GM21576 (cell line): ENCODE measurements around the gene NGDN.

Experiments used
- ATAC-seq: cut with Tn5 transposase; IDR thresholded peaks from one replicate; pipeline ENCODE4 v1.9.1; 2021; ENCODE audit warnings: mild to moderate bottlenecking, moderate library complexity; ENCODE audit not compliant: unreplicated experiment

The NGDN gene

DNA sequence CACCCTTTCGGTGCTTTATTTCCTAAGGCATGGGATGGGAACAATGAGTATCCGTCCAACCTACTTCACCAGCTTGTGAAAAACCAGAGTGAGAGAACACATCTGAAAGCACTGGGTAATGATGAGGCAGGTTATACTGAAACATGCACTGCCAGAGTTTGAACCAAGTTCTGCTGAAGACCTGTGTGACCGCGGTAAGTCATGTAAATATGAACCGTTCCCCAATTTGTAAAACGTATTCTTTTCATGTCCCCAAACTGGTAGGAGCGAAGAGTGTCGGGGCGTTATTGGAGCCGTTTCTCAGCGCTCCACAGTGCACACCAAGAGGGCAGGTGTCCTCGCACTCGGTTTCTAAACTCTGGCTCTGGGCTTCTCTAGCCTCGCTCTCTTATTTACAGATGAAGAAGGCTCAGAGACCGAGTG is 788 bp upstream of the NGDN start:
- no peak for ATAC-seq

DNA sequence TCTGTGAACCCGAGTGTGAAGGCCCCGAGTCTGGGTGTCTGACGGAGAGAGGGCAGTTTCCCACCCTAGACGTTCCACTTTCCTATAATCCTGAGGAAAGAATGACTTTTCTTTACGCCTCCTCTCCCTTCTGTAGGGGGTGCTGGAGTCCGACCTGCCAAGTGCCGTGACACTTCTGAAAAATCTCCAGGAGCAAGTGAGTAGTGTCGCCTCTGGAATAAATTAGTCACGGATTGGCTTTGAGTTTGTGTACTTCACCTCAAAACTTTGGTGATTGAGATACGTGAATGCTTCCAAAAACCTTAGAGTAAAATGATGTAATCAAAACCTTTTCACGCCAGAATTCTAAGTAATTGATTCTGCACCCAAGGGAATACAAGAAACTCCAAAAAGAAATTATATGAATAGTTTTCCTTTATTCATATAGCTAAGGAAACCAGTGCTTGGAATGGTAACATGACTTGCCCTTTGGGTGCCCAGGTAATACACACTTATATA is 452 bp downstream of the NGDN start:
- peak; percentile 1 for ATAC-seq

DNA sequence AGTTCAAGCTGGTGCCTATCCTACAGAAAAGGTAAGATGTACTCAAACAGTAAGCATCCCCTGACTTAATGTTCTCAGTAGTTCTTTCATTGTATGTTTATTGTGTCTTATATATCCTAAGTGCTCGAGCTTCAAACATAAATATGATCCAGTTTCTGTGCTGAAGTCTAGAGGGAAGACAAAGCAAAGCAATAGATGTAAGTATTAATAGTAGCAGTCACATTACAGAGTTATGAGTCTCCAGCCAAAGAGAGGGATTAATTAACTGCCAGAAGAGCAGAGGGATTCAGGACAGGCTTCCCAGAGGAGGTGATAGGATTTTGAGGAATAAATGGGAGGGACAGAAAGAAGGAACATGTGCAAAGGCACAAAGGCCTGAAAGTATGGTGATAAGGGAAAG is 1.4 kb downstream of the NGDN start:
- no peak for ATAC-seq

DNA sequence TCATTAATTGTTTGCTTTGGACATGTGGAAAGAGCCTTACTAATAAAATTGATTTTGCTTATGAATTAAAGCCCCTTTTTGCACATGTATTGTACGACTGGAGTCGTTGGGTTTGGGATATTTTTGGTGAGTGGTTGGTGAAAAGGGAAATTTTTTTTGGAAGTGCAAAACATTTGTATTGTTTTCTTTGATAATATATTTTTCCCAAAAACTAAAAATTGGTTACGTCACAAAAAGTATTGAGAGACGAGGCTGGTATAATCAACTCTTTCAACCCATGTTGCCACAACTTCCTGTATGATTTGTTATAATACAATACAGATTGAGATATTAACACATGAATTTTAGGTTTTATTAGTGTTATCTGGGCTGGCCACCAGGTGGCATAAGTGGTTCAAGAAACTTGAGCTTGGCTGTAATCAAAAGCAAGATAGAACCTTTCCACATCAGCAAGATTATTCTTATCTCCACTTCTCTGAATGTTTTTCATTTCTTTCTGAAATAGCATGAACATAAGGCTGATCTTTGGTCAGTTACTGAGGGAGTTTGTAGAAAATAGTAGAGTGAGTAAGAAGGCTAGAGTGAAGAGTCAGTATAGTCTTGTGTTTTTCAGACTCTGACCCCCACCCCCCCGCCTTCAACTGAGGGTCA is 8.7 kb downstream of the NGDN start:
- ATAC-seq = no peak

DNA sequence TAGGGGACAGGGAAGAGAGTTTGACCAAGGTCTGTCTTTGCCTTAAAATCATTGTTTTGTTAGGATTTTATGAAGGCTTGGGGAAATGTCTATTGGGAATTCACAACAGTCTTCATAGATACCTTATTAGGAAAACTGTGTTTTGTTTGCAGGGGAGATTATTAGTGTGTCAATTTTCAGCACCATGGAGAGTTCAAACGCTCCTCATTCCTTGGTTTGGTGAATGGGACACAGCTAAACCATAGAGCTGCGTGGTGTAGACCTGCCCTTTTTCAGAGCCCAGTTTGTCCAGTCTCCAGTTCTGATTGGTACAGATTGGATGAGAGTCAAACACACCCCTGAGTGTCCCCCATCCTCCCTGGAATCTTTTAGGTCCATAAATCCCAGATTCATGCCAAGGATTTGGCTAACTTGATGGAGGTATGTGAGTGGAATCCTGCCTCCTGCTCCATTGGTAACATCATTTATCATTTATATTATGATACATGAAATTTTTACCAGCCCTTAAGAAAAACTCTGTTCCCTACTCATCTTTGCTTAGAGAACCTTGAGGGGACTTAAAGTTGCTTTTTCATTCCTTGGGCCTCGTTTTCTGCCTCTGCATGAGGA is 12.0 kb downstream of the NGDN start:
- no peak for ATAC-seq

DNA sequence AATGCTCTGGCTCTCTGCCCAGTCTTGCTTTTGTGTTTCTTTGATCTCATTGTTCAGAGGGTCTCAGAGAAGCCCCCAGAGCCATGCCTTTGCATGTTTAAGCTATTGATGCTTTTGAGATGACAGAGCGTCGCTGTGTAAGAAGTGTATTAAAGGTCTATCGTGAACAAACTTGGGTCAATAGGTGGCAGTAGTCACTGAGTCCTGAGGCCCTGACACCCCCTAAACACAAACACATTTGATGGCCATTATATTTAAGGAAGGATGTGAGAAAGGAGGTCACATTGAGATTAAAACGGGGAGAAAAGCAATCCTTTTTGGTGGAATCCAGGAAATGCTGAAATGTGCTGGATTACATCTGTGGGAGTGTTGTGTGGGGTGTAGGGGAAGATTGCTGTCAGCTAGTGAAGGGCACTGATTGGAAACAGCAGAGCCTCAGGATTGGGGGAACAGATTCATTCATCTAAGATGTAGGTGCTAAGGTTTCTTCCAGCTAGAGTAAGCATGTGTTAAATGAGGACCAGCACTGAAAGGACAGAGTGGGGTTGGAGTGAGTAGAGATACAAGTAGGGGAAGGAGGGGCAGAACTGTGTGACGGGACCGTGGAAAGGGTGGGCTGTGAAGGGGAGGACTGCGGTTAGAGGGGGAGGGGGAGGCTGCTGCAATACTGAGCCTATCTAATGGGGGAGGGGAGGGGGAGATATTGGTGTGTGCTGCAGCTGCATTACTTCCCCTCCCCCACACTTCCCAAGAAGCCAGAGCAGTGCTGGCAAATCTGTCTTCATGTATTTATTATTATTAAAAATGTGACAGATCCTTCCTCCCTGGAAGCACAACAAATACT is 12.7 kb downstream of the NGDN start:
- no peak for ATAC-seq

DNA sequence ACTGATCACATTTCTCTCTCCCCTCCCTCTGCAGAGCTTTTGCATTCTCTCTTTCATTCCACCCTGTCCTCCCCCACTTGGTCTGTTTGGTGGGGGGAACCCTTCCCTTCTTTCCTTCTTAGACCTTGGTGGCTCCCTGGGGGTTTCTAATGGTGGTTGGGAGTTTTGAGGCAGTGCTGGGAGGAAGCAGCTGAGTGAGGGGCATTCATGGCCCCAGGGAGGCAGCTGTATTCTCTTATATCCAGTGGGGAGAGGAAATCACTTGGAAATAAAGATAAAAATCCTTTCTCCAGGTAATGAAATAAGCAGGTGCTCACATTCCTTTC is 13.3 kb downstream of the NGDN start:
- no peak for ATAC-seq

DNA sequence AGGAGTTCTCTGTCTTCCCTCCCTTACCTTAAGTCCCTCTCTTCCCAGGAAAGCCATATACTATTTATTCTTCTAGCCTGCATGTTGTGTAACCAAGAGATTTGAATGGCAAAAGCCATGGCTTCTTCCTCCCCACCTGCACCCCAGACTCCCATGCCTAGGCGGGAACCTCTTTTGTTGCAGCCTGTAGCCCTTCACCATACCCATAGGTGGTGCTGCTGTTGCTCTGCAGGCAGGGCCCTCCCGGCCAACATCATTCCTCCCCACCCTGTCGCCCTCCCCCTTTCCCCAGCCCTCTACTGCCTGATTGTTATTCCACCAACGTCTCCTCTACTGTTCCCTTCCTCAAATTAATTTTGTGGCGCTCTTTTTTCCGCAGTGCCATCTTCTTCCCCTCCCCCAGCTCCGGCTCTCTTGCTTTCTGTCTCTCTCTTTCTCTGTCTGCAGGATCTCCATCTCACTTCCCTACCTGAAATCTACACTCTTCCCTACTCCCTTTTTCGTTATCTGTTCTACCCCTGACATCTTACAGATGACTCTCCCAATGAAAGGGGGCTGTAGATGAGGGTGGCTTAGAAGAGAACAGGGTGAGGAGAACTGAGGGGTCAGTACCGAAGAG is 13.8 kb downstream of the NGDN start:
- ATAC-seq = no peak

DNA sequence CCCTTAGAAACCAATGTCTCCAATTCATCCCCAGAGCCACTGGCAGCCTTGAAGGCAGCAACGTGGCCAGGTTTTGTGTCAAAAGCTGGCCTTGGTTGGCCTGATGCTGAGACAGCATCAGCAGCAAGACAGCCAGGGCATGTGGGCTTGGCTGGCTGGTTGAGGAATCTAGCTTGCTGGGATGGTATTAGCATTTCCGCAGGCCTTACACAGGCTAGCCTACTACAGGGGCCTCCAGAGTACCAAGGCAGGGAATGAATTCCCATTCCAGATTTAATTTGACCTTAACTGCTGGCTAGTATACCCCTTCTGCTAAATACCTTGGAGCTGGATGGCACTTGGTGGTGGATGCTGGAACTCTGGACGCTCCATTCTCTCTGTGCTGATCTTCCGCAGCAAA is 15.8 kb downstream of the NGDN start:
- no peak for ATAC-seq

DNA sequence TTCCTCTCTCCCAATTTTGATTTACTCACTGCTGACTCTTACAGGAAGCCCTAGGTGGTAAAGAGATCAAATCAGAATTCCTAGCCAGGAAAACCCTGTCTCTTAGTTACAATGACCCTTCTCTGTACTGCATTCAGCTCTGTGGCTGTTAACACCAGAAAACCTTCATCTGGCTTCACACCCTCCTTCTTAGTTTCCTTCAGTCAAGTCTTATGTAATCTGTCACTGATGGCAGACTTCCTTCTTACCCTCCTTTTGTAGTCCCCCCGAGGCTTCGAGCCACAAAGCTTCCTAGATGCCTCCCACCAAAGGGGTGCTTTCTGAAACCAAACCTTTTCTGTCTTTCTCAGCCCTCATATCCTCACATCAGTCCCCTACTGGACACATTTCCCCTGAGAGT is 16.5 kb downstream of the NGDN start:
- no peak for ATAC-seq

DNA sequence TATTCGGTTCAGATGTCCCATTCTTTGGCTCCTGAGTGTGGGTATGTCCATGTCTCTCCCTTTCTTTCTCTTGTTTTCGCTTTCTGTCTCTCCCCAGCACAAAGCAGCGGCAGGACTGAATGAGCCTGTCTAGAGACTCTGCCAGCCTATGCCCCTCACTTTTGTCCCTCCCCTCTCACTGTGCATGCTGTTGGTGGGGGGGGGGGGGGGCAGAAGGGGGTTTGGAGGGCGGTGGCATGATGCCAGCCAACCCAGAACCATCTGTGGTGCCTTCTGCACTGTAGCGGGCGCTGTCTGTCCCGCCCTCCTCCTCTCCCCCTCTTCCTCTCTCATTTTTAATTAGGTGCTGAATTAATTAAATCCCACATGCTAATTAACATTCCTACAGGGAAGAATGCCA is 17.7 kb downstream of the NGDN start:
- no peak for ATAC-seq

DNA sequence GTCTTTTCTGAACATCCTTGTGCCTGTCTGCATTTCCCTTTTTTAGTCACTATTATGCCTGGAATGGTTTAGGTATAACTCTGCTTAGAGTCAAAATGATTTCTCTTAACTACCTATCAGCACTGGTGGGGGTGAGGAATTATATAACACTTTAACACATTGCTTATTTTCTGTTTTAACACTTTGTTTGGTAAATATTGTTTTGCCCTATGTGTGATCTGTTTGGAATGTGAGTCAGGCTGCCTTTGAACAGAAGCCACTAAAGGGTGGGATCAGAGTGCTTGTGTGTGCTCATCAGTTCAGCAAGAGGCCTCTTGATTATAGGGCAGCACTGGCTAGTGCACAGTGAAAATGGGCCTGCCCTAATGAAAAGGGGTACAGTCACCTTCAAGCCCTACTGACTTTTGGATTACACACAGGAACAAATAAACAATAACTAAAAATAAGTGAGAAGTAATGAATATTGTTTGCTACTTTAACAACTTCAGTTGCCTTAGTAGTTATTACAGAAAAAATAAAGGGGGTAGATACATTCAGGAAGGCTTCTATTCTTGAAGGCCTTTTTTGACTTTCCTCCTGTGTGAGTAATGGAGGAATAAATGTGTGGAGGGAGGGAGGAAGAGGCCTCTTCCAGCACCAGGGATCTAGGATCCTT is 23.2 kb downstream of the NGDN start:
- no peak for ATAC-seq

DNA sequence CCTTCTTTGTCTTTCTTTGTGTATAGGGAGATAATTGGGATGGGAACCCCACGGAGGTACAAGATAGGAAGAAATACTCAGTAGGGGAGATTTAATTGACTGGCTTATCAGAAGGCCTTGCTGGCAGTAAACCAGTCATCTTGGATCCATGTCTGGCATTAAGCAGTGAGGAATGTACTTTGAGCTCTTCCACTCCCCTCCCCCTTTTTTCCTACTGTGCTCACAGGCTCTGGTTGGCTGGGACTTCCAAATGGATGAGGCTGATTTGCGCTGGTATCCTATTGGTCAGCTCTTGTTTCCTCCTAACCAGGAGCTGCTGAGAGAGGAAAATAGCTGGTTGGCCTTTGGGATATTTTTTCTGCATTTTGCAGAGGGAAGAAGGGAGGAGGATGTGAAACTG is 24.7 kb downstream of the NGDN start:
- no peak for ATAC-seq

DNA sequence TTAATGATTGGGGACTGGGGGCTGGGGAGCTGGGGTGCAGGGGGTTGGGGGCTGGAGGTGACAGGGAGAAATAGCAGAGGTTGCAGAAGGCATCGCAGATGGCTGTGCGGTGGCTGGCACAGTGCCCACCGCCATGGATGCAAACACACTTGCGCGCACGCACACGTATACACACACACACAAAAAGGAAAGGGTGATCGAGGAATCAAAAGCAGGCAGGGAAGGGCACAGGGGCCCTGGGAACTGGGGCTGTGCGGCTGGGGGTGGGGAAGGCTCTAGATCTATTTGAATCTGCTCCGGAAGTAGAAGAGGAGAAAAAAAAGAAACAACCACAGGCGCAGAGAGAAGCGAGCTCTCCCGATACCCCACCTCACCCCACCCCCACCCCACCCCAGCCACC is 42.7 kb downstream of the NGDN start:
- ATAC-seq = no peak

DNA sequence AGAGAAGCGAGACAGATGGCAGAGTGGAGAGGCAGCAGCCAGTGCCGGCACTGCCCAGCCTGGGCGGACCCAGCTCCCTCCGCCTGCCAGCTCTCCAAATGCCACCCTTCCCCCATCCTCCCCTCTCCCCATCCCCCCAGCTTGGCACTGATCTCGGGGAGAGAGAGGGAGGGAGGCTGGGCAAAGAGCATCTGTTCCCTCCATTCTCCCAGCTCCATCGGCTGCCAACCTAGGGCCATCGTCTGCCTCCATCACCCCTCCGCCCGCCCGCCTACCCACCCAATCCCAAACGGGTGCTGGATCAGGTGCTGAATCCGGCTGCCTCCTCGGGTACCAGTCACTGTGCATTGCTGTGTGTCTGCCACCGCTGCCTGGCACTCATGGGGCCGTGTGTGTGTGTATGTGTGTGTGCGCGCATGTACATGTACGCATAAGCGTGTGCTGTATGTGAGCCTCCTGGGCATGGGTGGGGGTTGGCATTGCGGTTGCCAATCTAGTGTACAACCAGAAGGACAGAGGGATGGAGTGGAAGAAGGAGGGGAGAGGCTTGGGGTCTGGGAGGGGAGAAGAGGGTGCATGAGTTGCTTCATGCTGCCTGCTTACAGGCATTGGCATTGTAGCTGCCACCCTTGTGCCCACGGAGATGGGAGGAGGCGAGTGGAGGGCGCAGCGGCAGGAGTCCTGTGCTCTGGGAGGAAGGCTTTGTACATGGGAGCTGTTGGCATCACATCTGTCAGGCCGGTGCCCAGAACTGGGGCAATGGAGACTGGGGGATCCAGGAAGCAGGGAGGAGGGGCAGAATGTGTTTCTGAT is 43.7 kb downstream of the NGDN start:
- ATAC-seq = no peak

DNA sequence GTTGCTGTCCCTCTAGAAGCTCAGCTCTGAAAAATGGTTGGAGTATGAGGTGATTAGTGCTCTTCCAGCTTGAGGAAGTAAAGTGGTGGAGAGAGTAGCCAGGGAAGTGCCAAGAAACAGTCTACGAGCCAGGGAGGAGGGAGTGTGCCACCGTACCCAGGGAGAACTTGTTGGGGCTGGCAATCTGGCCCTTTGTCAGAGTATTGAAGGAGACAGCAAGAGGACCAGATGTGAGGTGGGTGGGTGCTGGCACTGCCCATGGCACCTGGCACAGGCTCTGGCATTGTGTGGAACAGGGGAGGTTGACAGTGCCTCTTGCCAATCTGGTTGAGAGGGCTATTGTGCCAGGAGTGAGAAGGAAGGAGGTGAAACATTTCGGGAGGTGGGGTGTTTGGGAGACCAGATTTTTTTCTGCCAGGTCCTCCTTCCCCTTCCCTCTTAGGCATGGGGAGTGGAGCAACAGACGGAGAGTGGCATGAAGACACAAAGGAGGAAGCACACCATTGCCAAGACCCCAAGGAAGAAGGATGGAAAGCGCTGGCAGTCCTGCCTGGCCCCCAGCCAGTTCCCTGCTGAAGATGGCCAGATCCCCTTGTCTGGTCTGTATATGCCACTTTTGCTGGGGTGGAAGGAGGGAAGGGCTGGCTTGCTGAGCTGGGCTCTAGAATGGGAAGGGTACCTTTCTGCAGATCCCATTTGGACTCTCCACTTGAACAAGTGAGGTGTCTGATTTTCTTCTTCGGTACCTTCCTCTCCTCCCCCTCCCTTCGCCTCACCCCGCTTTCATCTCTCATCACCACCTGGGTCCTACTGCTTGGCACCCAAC is 44.5 kb downstream of the NGDN start:
- ATAC-seq = no peak

DNA sequence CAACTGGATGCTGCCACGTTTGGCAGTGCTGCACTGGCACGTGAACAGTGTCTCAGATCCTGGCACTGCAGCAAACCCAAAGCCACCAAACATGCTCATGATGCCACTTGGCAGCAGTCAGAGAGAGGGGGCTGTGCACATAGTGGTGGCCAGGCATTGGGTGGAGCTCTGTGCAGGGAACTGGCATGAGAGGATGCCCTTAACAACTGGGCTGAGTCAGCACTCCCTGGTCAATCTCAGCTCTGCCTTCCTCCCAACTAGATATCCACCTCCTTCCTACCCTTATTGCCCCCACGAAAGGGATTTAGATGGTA is 45.1 kb downstream of the NGDN start:
- ATAC-seq = no peak

DNA sequence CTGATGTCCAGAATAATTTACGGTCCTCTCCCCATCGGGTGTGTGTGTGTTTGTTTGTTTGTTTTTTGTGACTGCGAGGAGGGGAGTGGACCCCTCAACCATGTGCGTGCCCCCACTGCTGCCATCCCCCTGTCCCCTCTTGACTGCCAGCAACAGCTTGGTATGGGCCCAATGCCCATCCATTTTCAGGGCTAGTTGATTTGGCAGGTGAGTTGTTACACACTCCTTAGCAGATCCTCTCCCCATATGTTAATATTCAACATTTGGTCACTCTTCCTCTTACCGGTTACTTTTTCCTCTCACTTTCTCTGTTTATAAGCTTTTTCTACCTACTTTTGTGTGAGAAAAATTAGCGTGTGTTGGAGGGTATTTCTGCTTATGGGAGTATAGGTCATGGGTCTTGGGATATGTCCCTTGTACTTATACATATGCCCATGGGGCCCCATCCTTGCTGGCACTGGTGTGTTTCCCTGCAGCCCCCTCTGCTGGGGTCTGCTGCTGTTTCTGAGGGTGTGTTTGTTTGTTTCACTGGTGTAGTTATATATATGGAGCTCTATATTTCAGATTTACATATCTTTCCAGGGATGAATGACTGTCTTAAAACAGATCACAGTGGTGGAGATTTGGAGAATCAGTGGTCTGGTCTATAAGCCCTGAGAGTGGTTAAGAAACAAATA is 48.3 kb downstream of the NGDN start:
- ATAC-seq = no peak

DNA sequence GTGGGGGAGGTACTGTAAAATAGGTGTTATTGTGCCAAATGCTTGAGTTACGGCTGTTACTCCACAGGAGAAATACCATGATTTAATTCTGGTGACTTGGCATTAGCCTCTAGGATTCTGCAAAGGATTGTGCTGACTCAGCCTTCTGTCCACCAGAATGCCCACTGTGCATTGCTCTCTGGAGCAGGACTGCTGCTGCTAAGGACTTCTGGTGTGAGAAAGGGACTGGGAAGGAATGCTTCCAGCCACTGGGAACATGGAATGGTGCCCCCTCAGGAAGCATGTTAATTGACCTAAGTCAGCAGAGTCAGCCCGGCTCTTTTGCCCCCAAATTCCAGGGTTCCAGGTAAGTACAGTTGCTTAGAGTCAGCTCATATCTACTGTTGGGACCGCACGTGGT is 49.2 kb downstream of the NGDN start:
- no peak for ATAC-seq
